Endometrium (tissue), 2 donors: ENCODE measurements around the gene RAB36.

Experiments
- FAIRE-seq: peaks from 2 replicates; lab custom pipeline; 2012; peaks lifted over from hg19 to GRCh38; lab: Jason Lieb, UNC
- donor health status: control.
- donor health status: control.

Gene RAB36

DNA sequence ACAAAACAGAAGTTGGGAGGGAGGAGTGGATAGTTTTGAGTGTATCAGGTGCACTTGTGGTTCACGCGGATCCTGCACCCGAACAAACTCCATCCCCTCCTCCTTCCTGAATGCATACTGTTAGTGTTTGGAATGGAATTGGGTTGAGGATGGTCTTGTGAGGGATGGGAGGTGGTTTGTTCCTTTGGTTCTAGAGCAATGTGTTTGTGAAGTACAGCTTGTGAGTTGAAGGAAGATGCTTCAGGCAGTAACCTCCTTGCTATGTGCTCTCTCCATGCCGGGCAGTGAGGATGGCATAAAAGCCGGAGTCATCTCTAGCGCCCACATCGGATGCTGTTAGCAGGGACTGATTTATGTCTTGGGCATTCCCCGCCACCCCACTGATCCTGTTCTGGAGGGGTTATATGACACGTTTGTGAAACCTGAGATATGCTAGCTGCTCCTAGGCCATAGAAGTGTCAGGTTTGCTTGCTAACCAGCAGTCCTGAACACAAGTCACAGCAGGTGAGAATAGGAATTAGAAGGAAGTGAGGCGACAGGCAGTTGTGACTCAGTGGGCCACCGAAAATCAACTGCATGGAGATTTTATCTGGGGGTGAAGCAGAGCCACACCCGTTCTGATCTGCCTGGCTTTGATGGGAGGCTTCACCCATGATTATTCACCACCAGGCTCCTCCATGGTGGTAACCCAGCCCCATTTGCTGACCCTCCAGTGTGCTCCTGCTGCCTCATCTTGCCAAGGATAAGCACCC is 37.2 kb downstream of the RAB36 start:
- FAIRE-seq = no peak

DNA sequence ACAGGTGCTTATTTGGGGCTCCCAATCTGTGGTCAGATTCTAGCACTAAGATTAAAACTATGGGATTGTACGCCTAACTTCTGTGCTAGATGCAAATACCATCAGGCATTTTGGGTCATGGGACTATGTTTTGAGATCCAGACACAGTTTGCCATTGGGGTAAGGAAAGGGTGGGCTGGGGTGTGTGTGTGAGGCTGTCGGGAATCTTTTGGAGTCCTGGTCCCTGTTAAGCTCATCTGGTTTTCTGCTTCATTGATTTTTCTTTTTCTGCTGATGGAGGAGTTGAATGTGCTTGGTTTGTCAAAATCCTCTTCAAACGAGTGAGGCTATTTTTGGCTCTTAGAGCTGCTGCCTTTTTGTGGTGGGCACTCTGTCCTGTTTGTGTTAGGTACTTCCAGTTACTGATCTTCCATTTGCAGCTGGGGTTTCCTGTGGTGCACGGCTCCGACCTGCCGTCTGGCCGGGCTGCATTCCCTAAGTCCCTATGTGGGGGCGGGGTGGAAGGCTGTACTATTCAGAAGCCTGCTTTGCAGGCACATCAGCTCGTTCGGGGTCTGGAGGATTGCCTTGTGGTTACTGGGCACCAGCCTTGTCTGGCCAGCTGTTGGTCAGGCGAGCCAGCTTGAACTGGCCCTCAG is 37.9 kb downstream of the RAB36 start:
- no peak for FAIRE-seq

DNA sequence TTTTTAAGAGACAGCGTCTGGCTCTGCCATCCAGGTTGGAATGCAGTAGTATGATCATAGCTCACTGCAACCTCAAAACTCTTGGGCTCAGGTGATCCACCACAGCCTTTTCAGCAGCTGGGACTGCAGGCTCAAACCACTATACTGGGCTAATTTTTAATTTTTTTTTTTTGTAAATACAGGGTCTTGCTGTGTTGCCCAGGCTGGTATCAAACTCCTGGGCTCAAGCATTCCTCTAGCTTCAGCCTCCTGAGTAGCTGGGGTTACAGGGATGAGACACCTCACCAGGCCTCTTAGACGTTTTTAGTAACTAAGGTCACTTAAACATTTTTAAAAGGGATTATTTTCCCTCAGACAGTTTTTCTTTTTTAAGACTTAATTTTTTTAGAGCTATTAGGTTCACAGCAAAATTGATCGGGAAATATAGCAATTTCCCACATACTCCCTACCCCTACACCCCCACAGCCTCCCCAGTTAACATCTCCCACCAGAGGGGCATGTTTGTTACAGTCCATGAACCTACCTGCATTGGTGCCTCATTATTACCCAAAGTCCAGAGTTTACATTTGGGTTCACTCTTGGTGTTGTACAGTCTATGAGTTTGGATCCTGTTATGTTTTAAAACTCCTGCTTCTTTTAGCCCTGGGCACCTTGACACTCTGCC is 39.0 kb downstream of the RAB36 start:
- FAIRE-seq = no peak

DNA sequence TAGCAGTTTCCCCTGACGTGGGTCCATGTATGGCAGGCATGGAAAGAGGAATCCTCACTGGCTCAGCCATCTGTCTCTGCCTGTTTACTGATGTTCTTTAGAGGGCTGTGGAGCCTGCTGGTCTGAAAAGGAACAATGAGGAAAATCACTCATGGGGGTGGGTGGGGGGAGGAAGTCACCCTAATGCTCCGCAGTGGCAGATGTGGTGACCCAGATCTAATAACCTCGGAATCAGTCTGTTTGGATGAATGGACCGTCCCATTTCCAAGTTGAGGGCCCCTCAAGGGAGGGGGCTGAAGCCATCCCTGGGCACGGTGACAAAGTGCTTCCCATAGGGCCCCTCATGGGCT is 39.5 kb downstream of the RAB36 start:
- no peak for FAIRE-seq

DNA sequence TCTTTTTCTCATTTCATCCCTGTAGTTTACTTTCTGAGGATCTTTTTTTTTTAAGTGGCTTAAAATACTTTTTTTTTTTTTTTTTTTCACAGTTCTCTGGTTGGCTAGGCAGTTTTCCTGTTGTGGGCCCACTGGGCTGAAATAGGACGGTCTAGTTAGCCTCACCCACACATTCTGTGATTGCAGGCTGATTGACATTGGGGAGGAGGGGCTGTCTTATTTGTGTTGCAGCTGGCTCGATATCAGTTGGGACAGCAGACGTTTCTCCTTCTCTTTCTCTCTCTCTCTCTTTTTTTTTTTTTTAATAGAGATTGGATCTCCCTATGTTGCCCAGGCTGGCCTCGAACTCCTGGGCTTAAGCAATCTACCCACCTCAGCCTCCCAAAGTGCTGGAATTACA is 41.9 kb downstream of the RAB36 start:
- FAIRE-seq = no peak

DNA sequence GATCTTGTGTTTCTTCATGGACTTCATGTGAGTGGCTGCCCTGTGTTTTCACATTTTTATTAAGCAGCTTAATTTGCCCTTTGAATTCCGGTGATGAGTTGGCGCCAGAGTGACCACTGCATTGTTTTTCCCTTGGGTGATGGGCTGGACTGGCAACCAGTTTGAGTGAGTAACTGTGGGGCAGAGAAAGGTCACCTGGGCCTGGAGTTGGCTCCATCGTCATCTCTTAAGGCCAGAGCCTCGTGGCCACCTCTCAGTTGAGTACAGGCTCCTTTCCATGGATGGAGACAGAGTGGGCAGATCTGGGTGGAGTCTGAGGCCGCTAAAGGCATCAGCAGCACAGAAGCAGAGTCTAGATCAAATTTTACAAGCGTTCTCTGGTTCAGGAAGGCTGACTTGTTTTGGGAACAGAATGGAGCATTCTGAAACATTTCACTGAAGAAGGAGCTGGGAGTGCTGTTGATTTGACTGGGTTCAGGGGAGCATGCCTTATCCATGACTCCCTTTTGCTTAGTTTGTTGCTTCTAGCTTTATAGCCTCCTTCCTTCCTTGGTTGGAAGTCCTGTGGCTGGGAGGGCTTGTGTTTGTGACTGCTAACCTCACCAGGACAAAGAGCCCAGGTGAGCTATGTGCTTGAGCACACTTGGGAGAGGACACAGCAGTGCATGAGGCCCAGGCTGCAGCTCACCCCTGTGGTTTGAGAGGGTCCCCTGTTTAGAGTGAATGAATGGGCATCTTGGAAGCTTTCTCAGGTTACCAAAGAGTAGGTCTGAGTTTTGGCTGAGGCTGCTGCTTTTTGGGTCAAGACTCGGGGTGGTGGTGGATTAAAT is 42.8 kb downstream of the RAB36 start:
- no peak for FAIRE-seq

DNA sequence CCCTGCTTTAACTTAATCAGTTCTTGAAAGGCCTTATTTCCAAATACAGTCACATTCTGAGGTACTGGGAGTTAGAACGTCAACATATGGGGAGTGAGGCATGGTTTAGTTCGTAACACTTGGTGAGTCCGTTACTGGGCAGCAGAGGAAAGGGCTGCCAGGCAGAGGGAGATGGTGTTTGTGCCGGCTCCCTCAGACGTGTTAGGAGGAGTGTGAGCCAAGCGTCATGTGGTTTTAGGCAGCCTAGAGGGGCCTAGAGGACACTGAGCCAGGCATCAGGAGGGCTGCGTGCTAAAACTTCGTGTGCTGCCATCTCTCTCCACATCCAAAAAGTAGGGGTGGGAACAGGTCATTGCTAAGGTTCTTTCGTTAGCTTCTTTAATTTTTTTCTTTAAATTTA is 45.2 kb downstream of the RAB36 start:
- FAIRE-seq = no peak

DNA sequence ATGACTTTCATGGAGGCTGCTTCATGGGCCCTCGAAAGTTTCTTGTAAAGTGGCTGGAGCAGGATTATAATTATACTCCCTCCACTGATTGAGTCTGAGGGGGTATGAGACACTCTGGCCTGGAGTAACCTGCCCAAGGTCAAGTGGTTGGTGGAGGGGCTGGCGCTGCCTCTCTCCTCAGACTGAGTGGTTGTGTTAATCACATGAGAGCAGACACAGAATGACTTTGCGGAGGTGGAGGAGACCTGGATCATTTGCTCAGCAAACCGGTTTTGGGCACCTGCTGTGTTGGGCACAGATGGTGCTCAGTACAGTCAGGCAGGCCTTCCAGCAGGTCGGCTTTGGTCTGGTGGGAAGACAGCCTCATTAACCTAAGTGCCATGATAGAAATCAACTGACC is 46.9 kb downstream of the RAB36 start:
- FAIRE-seq = no peak

DNA sequence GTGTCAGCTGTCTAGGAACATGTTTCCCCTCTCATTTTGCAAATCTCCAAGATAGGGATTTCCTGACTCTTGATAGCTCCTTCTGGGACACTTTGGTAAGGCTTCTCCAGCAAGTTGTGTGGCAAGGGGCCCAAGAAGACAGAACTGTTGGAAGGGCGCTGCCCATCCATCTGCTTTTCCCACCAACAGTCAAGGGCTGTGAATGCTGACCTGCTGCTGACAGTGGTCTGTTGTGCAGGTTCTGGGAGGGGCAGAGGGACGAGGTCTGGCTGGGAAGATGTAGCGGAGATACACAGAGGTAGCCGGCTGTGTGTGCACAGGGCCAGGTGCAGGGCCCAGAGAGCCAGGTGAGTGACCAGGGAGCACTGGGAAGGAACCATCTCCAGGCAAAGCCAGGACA is 47.3 kb downstream of the RAB36 start:
- FAIRE-seq = no peak

DNA sequence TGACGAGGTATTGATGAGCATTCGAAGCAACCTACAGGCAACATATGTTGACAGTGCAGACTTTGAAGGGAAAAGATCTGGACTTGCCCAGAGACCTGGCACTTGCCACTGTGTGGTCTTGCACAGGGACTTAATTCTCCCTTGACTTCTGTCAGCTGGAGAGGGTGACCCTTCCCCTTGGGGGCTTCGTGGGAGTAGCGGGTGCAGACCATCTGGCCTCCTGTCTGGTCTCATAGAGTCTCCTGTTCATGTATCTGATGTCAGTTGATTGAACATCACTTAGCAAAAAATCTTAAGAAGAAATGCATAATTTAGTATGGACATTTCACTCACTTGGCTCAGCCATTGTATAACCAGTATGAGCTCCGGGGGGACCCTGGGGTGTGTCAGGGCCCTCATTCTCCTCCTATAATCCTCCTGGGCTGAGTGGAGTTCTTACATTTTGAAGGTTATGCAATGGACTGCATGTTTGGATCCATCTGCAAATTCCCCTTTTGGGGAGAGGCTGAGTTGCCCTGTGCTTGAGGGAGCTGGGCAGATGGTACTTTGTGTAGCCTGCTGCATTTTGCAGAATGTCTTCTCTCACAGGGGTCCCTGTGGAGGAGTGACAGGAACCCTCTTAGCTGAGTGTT is 48.0 kb downstream of the RAB36 start:
- FAIRE-seq = no peak

DNA sequence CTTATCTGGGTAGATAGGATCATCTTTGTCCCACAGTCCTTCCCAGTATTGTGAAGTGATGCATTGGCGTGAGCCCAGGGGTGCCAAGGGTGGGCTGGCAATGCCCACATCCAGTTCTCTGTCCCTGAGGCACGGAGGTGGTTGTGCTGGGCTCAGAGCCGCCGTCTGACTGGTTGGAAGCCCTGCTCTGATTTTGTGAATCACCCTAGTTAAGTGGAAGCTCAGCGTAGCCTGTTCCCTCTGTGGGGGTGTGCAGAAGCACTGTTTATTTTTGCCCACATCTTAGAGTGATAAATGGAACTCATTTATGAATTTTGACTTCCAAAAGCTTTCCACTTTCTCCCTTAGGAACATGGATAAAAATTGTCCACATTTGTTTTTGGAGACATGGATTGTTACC is 48.6 kb downstream of the RAB36 start:
- FAIRE-seq = no peak

DNA sequence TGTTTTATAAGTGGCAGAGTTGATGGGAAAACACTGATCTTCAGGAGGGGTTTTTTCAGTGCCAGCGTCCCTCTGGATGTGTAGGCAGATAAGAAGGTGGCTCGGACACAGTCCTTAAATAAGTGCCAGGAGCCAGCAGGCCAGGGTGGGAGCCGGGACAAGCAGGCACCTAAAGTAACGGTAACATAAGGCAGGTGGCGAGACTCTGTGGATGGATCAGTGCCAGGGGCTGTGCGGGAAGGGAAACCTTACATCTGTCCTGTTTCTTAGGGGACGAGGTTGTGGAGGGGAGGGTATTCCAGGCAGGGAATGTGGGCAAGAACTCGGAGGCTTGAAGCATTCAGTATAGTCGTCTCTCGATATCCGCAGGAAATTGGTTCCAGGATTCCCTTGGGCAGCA is 50.9 kb downstream of the RAB36 start:
- FAIRE-seq = no peak

DNA sequence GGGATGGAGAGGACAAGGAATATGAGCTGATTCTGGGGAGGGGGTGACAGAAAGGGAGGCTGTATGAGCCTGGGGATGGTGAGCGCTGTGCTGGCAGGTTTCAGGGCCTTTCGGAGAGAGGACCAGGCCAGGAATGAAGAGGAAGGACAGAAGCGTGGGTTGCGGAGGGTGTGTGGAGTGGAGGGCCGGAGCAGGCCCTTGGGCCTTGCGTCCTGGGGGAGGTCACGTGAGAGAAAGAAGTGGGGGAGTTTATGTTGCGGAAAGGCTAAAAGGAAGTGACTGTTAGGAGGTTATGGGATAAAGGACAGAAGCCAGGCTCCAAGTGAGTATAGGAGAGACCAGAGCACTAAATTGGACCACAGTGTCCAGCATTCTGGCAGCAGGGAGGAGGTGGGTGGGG is 52.6 kb downstream of the RAB36 start:
- no peak for FAIRE-seq

DNA sequence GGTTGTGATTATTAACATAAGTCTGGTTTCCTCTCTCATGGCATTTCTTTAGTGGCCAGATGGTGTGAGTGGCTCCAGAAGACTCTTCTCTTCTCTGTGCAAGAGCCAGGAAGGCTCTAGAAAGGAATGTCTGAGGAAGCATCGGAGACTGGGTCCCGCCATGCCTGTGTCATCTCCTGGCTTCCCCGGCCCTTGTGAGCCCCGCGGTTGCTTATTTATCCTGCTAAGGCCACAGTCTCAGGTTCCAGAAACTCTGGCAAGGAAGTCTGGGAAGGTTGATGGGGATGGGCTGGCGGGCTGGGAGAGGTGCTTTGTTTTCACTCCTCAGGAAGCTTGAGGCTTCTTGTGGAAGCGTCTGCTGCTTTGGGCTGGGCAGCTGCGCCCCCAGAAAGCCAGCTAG is 53.9 kb downstream of the RAB36 start:
- no peak for FAIRE-seq

DNA sequence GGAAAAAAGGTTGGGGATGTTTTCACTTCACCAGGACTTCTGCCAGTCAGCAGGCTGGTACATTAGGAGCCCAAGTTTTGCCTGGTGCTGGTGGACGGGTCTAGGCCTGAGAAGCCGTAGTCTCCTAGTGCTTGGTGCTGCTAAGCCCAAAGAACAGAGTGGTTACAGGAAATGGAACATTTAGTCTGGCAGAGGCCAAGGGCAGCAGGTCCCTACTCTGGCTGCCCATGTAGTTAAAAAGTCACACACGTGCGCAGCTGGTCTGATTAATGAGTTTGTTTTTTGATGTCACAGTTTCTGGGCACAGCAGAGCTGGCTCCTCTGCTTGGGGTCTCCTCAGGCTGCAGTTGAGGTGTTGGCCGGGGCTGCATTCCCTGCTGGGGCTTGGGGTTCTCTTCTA is 55.6 kb downstream of the RAB36 start:
- FAIRE-seq = no peak

DNA sequence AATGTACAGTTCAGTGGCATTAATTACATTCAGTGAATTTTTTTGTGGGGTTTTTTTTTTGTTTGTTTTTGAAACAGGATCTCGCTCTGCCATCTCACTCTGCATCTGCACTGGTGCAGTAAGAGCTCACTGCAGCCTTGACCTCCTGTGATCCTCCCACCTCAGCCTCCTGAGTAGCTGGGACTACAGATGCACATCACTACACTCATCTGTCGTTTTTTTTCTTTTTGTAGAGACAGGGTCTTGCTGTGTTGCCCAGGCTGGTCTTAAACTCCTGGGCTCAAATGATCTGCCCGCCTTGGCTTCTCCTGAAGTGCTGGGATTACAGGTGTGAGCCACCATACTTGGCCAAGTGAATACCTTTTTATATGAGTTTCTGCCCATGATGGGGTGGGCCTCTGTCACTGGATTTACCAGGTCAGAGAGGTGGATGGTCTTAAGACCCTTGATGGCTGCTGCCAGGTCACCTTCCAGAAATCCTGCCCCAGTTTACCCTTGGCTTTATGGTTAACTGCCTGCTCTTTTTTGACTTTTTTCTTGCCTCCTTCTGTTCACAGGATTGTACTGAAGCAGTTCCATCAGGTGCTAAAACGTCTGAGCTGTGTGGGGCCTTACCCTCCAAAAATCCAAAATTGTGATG is 57.7 kb downstream of the RAB36 start:
- FAIRE-seq = no peak

DNA sequence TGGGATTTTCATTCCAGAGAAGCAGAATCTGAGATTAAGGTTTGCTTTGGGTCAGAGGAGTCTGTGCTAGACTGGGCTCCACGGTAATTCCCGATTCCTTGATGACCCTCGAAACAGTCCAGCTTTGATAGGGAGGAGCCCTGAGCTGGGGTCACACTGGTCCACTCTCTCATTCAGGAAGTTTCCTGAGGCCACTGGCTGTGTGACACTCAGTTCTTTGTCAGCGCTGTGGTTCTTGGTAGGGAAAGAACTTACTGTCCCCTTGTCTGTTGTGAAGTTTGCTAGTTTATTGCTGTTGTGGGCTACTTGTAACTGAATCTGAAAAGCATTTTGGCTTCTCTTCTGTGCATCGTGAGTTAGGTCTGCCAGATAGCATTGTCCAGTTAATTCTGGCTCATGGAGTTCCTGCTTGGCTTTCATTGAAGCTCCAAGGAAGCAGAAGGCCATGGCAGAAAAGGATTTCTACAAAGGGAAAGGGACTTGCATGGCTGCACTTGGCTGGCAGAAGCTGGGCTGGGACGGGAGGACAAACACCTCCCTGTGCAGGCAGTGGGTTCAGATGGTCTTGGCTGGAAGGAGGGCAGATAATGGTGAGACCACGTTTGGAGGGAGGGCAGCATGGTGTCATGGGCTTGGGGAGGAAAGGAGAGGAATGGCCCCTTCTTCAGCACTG is 58.3 kb downstream of the RAB36 start:
- FAIRE-seq = no peak

DNA sequence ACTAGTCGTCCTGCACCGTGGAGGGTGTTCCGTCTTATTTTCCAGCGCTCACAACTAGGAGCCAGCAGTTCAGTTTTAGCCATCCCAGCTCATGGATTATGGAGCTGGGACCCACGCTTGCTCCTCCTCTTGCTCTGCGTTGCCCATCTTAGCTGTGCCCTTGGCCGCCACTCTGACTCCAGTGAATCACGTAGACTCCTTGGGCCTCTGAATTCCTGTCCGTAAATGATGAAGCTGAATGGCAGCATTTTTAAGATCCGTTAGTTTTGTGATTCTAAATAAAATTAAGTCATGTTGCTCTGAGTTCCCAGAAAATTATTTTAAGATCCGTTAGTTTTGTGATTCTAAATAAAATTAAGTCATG is 58.8 kb downstream of the RAB36 start:
- no peak for FAIRE-seq

DNA sequence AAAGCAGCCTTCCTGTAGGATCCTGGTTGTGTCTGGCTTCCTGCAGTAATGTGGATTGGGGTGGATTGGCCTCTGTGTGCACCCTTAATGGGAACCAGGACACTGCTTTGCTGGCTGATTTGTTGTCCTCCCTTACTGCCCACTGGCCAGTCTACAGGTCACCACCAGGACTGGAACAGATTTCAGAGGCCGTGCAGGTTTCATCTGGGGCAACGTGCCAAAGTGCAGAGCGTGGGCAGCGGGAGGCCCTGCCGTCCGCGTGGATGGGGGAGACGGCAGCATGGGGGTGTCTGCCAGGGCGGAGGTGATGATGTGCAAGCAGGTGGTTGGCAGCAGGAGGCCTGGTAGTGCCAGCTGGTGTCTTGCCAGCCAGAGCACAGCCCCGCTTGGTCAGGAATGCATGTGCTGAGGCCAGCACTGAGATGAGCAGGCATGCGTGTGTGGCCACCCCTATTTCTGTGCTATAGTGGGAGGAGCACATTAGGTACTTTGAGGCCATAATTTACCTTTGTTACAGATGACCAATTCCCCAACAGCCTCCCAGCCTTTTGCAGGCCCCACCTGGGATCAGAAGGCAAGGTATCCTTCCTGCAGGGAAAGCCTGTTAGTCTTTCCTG is 59.4 kb downstream of the RAB36 start:
- no peak for FAIRE-seq

DNA sequence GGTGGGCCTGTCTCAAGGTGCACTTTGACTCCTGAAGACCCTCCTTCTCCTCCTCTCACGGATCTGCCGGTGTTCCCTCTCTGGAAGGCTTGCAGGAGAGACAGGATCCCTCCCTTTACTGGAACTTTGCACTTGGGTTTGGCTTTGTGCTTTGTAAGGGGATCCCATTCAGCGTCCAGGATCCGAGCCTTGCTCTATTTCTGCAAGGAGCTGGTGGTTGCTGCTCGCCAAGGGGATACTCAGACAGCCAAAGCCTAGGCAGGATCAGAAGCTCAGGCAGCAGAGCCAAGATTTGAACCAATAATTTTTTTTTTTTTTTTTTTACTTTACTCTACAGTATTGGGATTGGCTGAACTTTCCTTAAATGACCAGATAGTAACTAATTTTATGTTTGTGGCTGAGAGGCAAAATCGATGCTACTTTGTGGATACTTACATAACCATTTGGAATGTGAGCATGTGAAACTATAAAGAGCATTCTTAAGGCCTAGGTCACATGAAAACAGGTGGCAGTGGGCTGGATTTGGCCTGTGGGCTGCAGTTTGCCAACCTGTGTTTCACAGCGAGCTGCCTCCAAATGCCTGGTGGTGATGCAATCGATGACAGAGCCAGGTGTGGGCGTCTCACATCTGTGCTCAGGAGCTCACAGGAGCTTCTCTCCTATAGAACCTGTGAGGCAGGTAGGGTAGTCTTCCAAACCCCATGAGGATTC is 60.2 kb downstream of the RAB36 start:
- no peak for FAIRE-seq
